Caki2 (cell line): ENCODE measurements around the gene LCE1B. TPM values are rescaled to one million over a fixed set of nuclear protein-coding genes. Genes with fewer than 3 reads are reported as not detected.

Experiments
- DNase-seq: peaks from one replicate; pipeline ENCODE4 v3.0.0-alpha.2; 2015; ENCODE audit warnings: low read depth
- in situ Hi-C: cut with HindIII; loops from 2 replicates; pipeline ENCODE4 v1.10.0; 2016; ENCODE audit warnings: low sequenced_read_pairs, low pct_unique_long_range_greater_than_20kb, mixed read lengths
- total RNA-seq: library from RNA; depleted of rRNA; stranded (reverse); fragments of >200 nt; shearing (Covaris generic); gene quantifications from 2 replicates; pipeline ENCODE4 v1.2.3, GENCODE V29; 2014; ENCODE audit warnings: low replicate concordance; rRNA removed

LCE1B gene, protein sequence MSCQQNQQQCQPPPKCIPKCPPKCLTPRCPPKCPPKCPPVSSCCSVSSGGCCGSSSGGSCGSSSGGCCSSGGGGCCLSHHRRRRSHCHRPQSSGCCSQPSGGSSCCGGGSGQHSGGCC
- total RNA-seq = not detected in 2 replicates

GRCh38 chr1:152811671-152812070 lies at the start of gene LCE1B:
LCE1B (plus strand) TSS chr1:152811971; CDS start chr1:152812447, 476 bp downstream.
- DNase-seq = no peak
- in situ Hi-C loops = no loop called here

DNA sequence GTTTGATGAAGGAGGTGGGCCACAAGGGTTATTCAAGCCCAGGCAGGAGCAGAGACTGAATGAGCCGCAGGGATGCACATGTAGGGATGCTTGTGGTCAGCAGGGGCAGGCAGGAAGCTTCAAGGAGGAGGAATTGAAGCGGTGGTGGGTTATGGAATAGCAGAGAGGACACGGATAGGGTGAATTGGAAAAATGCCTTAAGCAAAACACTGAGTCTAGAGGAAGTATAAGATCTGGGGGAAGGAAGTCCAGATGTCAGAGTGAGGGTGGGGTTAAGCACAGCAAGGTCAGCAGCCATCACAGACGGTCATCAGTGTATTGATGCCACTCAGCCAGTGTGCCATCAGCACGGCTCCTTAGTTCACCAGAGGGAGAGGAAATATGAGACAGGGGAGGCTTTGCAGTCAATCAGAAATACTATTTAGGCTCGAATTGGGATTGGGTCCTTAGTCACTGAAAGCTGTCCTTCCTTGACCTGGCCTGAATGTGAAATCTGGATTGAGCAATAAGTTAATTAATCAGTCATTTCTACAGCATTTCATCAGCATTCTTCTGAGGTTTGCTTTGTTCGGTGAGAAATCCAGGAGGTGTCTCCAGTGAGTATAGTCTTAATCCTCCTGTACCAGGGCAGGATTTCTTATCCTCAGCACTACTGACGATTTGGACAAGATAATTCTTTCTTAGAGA lies 42.8 kb upstream of the LCE1B start:
- in situ Hi-C loops = no loop called here

GRCh38 chr1:152770411-152770810 lies 41.4 kb upstream of the LCE1B start:
- no peak for DNase-seq
- in situ Hi-C loops = no loop called here

More for the DNA sequence above, 42.8 kb upstream of the LCE1B start:
- no peak for DNase-seq

DNA sequence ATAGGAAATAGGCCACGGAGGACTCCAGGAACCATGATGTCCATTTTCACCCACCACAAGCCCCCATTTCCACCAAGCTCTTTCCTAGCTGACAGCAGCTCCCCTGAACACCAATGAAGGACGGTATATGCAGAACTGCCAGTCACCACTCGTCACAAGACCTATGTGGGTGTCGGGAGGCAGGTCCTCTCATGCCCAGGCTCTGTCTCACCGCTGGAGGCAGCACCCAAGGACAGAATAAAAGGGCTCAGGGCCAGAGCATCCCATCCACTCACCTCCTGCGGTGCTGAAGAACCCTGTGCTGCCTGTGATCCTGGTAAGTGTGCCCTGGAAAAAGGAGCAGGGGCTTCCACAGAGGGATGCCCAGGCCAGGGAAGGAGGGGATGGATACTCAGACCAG lies 36.9 kb upstream of the LCE1B start, which contains the start of gene LCE1F:
TSS of gene LCE1F (plus strand) at position 266 of the 400 bp plus-strand sequence. CDS start 1,232 bp downstream, outside the sequence.
- in situ Hi-C loops = no loop called here
- no peak for DNase-seq

DNA sequence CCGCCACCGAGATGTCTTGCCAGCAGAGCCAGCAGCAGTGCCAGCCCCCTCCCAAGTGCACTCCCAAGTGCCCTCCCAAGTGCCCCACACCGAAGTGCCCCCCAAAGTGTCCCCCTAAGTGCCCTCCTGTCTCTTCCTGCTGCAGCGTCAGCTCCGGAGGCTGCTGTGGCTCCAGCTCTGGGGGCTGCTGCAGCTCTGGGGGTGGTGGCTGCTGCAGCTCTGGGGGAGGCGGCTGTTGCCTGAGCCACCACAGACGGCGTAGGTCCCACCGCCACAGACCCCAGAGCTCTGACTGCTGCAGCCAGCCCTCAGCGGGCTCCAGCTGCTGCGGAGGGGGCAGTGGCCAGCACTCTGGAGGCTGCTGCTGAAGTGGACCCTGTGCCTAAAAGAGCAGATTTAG lies 35.4 kb upstream of the LCE1B start:
- in situ Hi-C loops = no loop called here
- no peak for DNase-seq

DNA sequence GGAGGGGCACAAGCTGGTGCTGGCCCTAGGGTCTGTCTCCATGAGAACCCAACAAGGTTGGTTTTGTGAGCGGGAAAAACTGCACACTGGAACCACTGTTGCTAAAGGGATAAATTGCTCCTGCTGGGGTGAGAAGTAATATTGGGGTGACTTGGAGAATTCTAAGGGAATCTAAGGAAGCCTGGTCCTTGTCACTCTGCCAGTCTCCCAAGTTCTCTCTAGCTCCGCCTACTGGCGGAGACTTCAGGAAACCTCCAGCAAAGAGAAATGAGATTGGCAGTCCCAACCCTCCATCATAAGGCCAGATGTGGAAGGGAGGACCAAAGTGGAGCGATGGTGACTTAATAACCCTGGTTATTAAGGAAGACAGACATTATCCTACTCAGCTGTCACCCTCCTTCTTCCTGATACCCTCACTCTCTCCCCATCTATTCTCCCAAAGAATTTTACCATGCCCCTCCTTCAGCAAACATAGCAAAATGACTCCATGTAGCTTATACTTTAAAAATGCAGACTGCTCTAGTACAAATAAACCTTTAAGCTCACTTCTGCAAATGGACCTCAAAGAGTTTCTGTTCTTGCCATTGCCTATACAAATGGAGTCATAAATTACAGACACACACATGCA lies 34.1 kb upstream of the LCE1B start:
- in situ Hi-C loops = no loop called here
- DNase-seq = peak; percentile 8

GRCh38 chr1:152783095-152783494 lies 28.7 kb upstream of the LCE1B start:
- no peak for DNase-seq

GRCh38 chr1:152786077-152786476 lies 25.7 kb upstream of the LCE1B start, which contains the start of gene LCE1E:
LCE1E (plus strand) TSS chr1:152786257; CDS start chr1:152787300, 1,043 bp downstream.
- in situ Hi-C loops = no loop called here
- no peak for DNase-seq

More at GRCh38 chr1:152783095-152783494, 28.7 kb upstream of the LCE1B start:
- in situ Hi-C loops = no loop called here

- in situ Hi-C loops = no loop called here
- DNase-seq = no peak
Measured at GRCh38 chr1:152795686-152796085, 16.1 kb upstream of the LCE1B start.

DNA sequence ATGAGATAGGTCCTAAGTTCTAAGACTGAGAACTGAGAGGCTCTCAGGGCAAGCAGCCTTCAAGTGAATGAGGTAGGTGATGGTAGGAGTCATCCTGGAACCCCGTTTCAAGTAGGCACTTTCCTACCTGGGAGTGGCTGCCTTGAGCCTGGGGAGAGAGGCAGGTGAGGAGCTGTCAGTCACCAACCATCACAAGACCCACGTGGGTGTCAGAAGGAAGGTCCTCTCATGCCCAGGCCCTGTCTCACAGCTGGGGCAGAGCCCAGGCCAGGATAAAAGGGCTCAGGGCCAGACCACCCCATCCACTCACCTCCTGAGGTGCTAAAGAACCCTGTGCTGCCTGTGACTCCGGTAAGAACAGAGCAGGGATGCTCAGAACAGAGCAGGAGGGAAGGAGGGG lies 15.3 kb upstream of the LCE1B start, which contains the start of gene LCE1D:
TSS of gene LCE1D (plus strand) at position 301 of the 400 bp plus-strand sequence. CDS start 1,074 bp downstream, outside the sequence.
- in situ Hi-C loops = no loop called here
- DNase-seq = no peak

DNA sequence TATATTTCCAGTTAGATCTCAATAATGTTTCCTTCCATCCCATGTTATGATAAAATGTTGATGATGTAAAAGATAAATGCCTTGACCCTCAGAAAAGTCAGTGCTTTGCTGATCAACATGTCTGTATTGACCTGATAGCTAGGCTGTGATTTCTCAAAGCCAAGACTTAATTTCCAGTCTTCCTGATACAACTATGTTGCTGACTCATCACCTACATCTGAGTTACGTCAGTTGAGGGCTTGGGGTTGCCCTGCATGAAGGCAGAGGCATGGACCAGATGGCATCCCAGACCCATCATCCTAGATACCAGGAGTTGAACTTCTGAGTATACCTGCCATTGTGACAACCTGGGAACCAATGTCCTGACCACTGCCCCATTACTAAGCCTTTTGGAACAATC lies 10.4 kb upstream of the LCE1B start:
- in situ Hi-C loops = no loop called here
- no peak for DNase-seq

GRCh38 chr1:152806576-152806975 lies 5.2 kb upstream of the LCE1B start, which contains the start of gene LCE1C:
LCE1C (minus strand) TSS chr1:152806651; CDS start chr1:152805478, 1,173 bp downstream.
- in situ Hi-C loops = no loop called here
- DNase-seq = no peak

GRCh38 chr1:152811050-152811449 lies 721 bp upstream of the LCE1B start:
- DNase-seq = no peak
- in situ Hi-C loops = no loop called here

DNA sequence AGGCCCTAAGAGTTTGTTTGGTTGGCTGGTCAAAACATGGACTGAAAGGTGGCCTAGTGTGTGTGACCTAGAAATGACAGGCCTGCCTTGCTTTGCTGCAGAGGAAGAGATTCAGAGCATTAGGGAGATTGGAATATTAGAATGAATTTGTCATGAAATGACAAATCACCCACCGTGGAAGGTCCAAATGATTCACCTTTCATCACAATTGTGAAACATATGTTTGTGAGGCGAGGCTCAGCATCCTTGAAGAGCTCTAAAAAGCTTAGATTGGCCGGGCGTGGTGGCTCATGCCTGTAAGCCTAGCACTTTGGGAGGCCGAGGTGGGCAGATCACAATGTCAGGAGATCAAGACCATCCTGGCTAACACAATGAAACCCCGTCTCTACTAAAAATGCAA lies 5.5 kb downstream of the LCE1B start:
- DNase-seq = no peak
- in situ Hi-C loops = no loop called here

GRCh38 chr1:152823294-152823693 lies 11.5 kb downstream of the LCE1B start:
- in situ Hi-C loops = no loop called here
- no peak for DNase-seq

- no peak for DNase-seq
- in situ Hi-C loops = no loop called here
Measured at GRCh38 chr1:152824964-152825363, 13.2 kb downstream of the LCE1B start.

DNA sequence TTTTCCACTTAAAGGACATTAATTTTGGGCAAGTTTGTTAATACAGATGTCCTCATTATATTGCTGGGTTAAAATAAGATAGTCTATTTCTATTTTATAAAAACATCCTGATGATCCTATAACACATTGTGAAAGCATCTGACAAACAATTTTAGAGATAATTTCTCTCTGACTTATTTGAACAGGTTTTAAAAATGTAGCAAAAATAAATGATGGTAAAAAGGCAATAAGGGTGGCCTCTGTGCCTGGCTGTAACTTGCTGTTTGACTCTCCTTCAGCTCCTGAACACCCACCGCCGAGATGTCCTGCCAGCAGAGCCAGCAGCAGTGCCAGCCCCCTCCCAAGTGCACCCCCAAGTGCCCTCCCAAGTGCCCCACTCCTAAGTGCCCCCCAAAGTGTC lies 15.4 kb downstream of the LCE1B start, which contains the start of gene LCE1A:
TSS of gene LCE1A (plus strand) at position 301 of the 400 bp plus-strand sequence. CDS start at position 301, 0 bp downstream.
- in situ Hi-C loops = no loop called here

DNA sequence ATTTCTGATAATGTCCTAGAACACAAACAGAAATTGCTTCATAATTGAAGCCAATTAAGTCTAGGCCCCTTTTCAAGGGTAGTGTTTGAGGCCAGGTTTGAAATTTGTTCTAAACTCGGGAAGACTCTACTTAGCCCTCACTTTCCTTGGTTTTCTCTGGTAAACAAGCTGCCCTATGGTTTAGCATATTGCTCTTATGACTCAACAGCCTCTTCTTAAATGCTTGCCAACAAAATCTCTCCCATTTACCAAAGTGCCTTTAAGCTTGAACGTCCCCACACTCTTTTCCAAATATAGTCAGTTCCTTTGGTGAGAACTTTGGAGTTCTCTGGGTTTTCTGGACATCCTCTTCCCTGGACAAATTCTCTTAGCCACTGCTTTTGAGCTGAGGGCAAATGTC lies 25.1 kb downstream of the LCE1B start:
- DNase-seq = no peak
- in situ Hi-C loops = no loop called here

More for the DNA sequence above, 15.4 kb downstream of the LCE1B start, which contains the start of gene LCE1A:
- no peak for DNase-seq

DNA sequence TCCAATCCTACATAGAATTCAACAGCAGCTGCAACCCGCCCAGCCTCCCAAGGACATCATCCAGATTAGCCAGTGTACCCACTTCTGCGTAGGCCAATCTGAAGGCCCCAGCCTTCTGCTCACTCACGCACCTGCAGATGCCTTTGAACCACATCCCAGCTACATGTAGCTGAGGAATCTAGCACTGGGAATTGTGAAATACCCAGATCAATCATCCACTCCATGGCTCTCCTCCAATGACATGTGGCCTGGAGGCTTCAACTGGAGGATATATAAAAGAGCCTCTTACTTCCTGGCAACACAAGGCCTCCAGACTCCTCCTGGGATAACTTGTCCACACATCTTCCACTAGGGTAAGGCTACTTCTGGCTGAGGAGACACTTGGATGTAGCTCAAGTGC lies 30.8 kb downstream of the LCE1B start, which contains the start of gene LCE6A:
TSS of gene LCE6A (plus strand) at position 301 of the 400 bp plus-strand sequence. CDS start 665 bp downstream, outside the sequence.
- in situ Hi-C loops = no loop called here
- DNase-seq = no peak
